ENCODE results near the gene PTTG1IP2. TPM values are rescaled to one million over a fixed set of nuclear protein-coding genes. Genes with fewer than 3 reads are reported as not detected.

PTTG1IP2 gene
- total and polyA plus RNA-seq, 2 donors (not counting 1 experiment from before 2014, with no cell fraction given), result not detected

DNA sequence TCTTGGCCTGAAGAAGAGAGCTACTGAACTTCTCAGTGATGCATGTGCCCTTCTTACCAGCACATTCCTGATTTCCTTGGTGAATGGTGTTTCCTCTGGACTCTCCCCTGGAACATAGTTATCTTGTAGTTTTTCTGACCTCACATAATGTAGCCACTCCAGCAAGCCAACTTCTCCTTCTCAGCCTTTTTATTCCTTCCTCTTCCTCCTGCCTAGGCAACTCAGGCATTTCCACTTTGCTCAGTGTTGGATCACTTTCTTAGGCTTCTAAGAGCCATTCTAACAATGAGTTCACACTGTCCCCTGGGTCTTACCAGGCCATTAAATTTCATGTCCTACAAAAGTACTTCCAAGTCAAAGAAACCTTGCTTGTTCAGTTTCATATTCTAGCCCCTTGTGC is 3.6 kb upstream of the PTTG1IP2 start:
- Histone ChIP-seq H3K9ac (ENCODE audit: low read length) (no peak overlapping the region), H3K9me3 (ENCODE audit: control extremely low read depth in 1 of 3, control insufficient read depth in 2 of 3, insufficient read depth in 1 of 3, low read length in 2 of 3) (peaks cover 0 to 11% (median 9%) of the 10 kb centered on the region in 3 donors), H3K27me3 (replicated peaks in 1 of 4; ENCODE audit: control extremely low read depth in 1 of 4, control insufficient read depth in 3 of 4, insufficient read depth in 4 of 4, low read length in 3 of 4) (no peaks in the 10 kb centered on the region), H3K27ac (ENCODE audit: low read length in 2 of 2) (no peak overlapping the region), H4K20me1 (ENCODE audit: control insufficient read depth, insufficient read depth, low read length, poor library complexity, severe bottlenecking) (no peaks in the 10 kb centered on the region), H3K36me3 (replicated peaks in 1 of 2; ENCODE audit: control extremely low read depth in 1 of 2, control insufficient read depth in 1 of 2, extremely low read depth in 1 of 2, insufficient read depth in 2 of 2, low read length in 1 of 2) (no peaks in the 10 kb centered on the region), H3K4me1 (ENCODE audit: control insufficient read depth in 2 of 2, insufficient read depth in 2 of 2, low read length in 2 of 2) (peaks cover 4 to 9% of the 10 kb centered on the region in 2 donors), H3K79me2 (ENCODE audit: control insufficient read depth, insufficient read depth, low read length) (no peaks in the 10 kb centered on the region), H3K4me2 (replicated peaks; ENCODE audit: low read depth, low read length, poor library complexity, severe bottlenecking) (no peak overlapping the region), H2AFZ (ENCODE audit: insufficient read depth, low read depth, low read length, poor library complexity, severe bottlenecking) (no peak overlapping the region), H3K4me3 (ENCODE audit: control extremely low read depth in 1 of 5, extremely low read depth in 1 of 5, insufficient read depth in 1 of 5, low read depth in 2 of 5, low read length in 4 of 5) (no peak overlapping the region)
- intact Hi-C loops (cut with micrococcal nuclease), result no loop called here
- no peak overlapping the region for H3K4me3 Mint-ChIP-seq
- POLR2A ChIA-PET, result no interaction called here
- DNase-seq (no peak), ATAC-seq (ENCODE audit: low read depth) (no peak)
- no peak overlapping the region for H3K27ac Mint-ChIP-seq
- CTCF ChIA-PET, result interaction anchor here (1.4 kb wide), 1 partner anchor 10 kb away, joined by 4 read pairs; no protein-coding TSS in a partner anchor
- H3K4me1 Mint-ChIP-seq, result peaks cover 6% of the 10 kb centered on the region
- H3K27me3 Mint-ChIP-seq, result peaks cover 5% of the 10 kb centered on the region
- TF ChIP-seq, protein P1, sequence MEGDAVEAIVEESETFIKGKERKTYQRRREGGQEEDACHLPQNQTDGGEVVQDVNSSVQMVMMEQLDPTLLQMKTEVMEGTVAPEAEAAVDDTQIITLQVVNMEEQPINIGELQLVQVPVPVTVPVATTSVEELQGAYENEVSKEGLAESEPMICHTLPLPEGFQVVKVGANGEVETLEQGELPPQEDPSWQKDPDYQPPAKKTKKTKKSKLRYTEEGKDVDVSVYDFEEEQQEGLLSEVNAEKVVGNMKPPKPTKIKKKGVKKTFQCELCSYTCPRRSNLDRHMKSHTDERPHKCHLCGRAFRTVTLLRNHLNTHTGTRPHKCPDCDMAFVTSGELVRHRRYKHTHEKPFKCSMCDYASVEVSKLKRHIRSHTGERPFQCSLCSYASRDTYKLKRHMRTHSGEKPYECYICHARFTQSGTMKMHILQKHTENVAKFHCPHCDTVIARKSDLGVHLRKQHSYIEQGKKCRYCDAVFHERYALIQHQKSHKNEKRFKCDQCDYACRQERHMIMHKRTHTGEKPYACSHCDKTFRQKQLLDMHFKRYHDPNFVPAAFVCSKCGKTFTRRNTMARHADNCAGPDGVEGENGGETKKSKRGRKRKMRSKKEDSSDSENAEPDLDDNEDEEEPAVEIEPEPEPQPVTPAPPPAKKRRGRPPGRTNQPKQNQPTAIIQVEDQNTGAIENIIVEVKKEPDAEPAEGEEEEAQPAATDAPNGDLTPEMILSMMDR (IDR thresholded peaks at IDR 0.05), result no peak
- no peak for TF ChIP-seq EZH2 (IDR thresholded peaks at IDR 0.05; ENCODE audit: borderline replicate concordance, insufficient read depth, low read depth, low read length, poor library complexity, severe bottlenecking)
- H3K9me3 Mint-ChIP-seq (ENCODE audit: insufficient read depth), result peaks cover 11% of the 10 kb centered on the region

- no peak overlapping the region for H2AFZ ChIP-seq (ENCODE audit: insufficient read depth, low read depth, low read length, poor library complexity, severe bottlenecking)
- DNase-seq (no peak), ATAC-seq (ENCODE audit: low read depth) (no peak)
- no peaks in the 10 kb centered on the region for H3K79me2 ChIP-seq (ENCODE audit: control insufficient read depth, insufficient read depth, low read length)
- intact Hi-C loops (cut with micrococcal nuclease), result no loop called here
- TF ChIP-seq, protein P1 (IDR thresholded peaks at IDR 0.05), result no peak
- TF ChIP-seq EZH2 (IDR thresholded peaks at IDR 0.05; ENCODE audit: borderline replicate concordance, insufficient read depth, low read depth, low read length, poor library complexity, severe bottlenecking), result no peak
- CTCF ChIA-PET, result no interaction called here
- H3K4me3 Mint-ChIP-seq, result no peak overlapping the region
- H3K4me3 ChIP-seq (ENCODE audit: control extremely low read depth in 1 of 5, extremely low read depth in 1 of 5, insufficient read depth in 1 of 5, low read depth in 2 of 5, low read length in 4 of 5), result no peak overlapping the region
- H3K4me1 Mint-ChIP-seq, result no peaks in the 10 kb centered on the region
- H4K20me1 ChIP-seq (ENCODE audit: control insufficient read depth, insufficient read depth, low read length, poor library complexity, severe bottlenecking), result no peaks in the 10 kb centered on the region
- no peaks in the 10 kb centered on the region for H3K9me3 Mint-ChIP-seq (ENCODE audit: insufficient read depth)
- H3K4me2 ChIP-seq (replicated peaks; ENCODE audit: low read depth, low read length, poor library complexity, severe bottlenecking), result no peak overlapping the region
- peaks cover 17% of the 10 kb centered on the region for H3K27me3 Mint-ChIP-seq
- H3K9ac ChIP-seq (ENCODE audit: low read length), result no peak overlapping the region
- no peaks in the 10 kb centered on the region for H3K9me3 ChIP-seq (ENCODE audit: control extremely low read depth in 1 of 3, control insufficient read depth in 2 of 3, insufficient read depth in 1 of 3, low read length in 2 of 3)
- no peaks in the 10 kb centered on the region for H3K4me1 ChIP-seq (ENCODE audit: control insufficient read depth in 2 of 2, insufficient read depth in 2 of 2, low read length in 2 of 2)
- peaks cover 0 to 7% (median 0%) of the 10 kb centered on the region in 4 experiments for H3K27me3 ChIP-seq (replicated peaks in 1 of 4; ENCODE audit: control extremely low read depth in 1 of 4, control insufficient read depth in 3 of 4, insufficient read depth in 4 of 4, low read length in 3 of 4)
- no peaks in the 10 kb centered on the region for H3K36me3 ChIP-seq (replicated peaks in 1 of 2; ENCODE audit: control extremely low read depth in 1 of 2, control insufficient read depth in 1 of 2, extremely low read depth in 1 of 2, insufficient read depth in 2 of 2, low read length in 1 of 2)
- WGBS (ENCODE audit: insufficient coverage), result 100% methylated on average over 1 of the region's 1 CpG
- no peak overlapping the region for H3K27ac Mint-ChIP-seq
- no peak overlapping the region for H3K27ac ChIP-seq (ENCODE audit: low read length in 2 of 2)
- POLR2A ChIA-PET, result no interaction called here
These were observed 3.5 kb downstream of the PTTG1IP2 start for GRCh38 chr7:90472805-90473540.
